A673 (cell line): ENCODE data around the gene MRPS22. TPM values are rescaled to one million over a fixed set of nuclear protein-coding genes. Genes with fewer than 3 reads are reported as not detected.

Experiments used
- BruUV-seq: library from RNA; stranded (reverse); fragments of 400-500 nt; replicated peaks from 2 replicates; lab custom pipeline; 2021; lab: Mats Ljungman, UMichigan
- CTCF ChIA-PET: fragments of 300-600 bp; sonication (Branson Sonifier 250); formaldehyde crosslinking; loops from one replicate; lab custom pipeline; 2022; ENCODE audit warnings: antibody characterized with exemption; lab: Charles Lee
- POLR2A ChIA-PET: fragments of 300-600 bp; sonication (Branson Sonifier 250); formaldehyde crosslinking; loops from one replicate; lab custom pipeline; 2022; ENCODE audit warnings: antibody characterized with exemption; ENCODE audit not compliant: low non-redundant PET; lab: Charles Lee
- DNase-seq: peaks from one replicate; pipeline ENCODE4 v3.0.0-alpha.2; 2015; ENCODE audit warnings: low spot score
- H3K27ac ChIP-seq: fragments of 200-600 bp; sonication (generic); 2 replicates; pipeline ENCODE4 v1.5.1; 2016; ENCODE audit warnings: mixed run types, low read depth, mild to moderate bottlenecking, mixed read lengths, antibody characterized with exemption, low read length; ENCODE audit not compliant: poor library complexity, severe bottlenecking
- H3K27me3 ChIP-seq: fragments of 200-600 bp; sonication (generic); replicated peaks from 2 replicates; pipeline ENCODE4 v1.6.1; 2017; ENCODE audit warnings: mixed run types, low read depth, mild to moderate bottlenecking, mixed read lengths, antibody characterized with exemption, low read length; ENCODE audit not compliant: insufficient read depth, poor library complexity
- H3K36me3 ChIP-seq: fragments of 200-600 bp; sonication (generic); 2 replicates; pipeline ENCODE4 v1.6.1; 2016; ENCODE audit warnings: mixed run types, mild to moderate bottlenecking, mixed read lengths, antibody characterized with exemption, low read length; ENCODE audit not compliant: insufficient read depth, poor library complexity, severe bottlenecking
- H3K4me1 ChIP-seq: fragments of 200-600 bp; sonication (generic); 2 replicates; pipeline ENCODE4 v1.6.1; 2017; ENCODE audit warnings: mixed run types, mild to moderate bottlenecking, mixed read lengths, antibody characterized with exemption, low read length; ENCODE audit not compliant: insufficient read depth, poor library complexity, severe bottlenecking
- H3K4me3 ChIP-seq: fragments of 200-600 bp; sonication (generic); 2 replicates; pipeline ENCODE4 v1.5.1; 2016; ENCODE audit warnings: low read depth, mixed run types, mild to moderate bottlenecking, mixed read lengths, low read length; ENCODE audit not compliant: poor library complexity, severe bottlenecking
- H3K9me3 ChIP-seq: fragments of 200-600 bp; sonication (generic); 2 replicates; pipeline ENCODE4 v1.6.1; 2016; ENCODE audit warnings: mixed run types, low read depth, mild to moderate bottlenecking, mixed read lengths, antibody characterized with exemption, low read length; ENCODE audit not compliant: poor library complexity, severe bottlenecking
- CTCF ChIP-seq: fragments of 300-800, 200-600 bp; sonication (generic); conservative IDR thresholded peaks from 2 replicates; pipeline ENCODE4 v1.5.1; 2017; ENCODE audit warnings: low read depth, mild to moderate bottlenecking, antibody characterized with exemption, low read length, moderate library complexity, mixed read lengths
- EZH2 ChIP-seq: fragments of 200-600 bp; sonication (generic); IDR thresholded peaks from 2 replicates; pipeline ENCODE4 v1.6.1; 2017; ENCODE audit warnings: borderline replicate concordance, low read depth, mild to moderate bottlenecking, mixed read lengths, antibody characterized with exemption, low read length; ENCODE audit not compliant: poor library complexity, severe bottlenecking
- intact Hi-C: fragments of 100-400 bp; cut with micrococcal nuclease; formaldehyde crosslinking; loops from one replicate; pipeline ENCODE4 v1.10.0; 2022; ENCODE audit not compliant: unreplicated experiment
- total RNA-seq: library from RNA; stranded (reverse); gene quantifications from 2 replicates; pipeline ENCODE4 v1.2.3, GENCODE V29; 2021

The MRPS22 gene
- total RNA-seq, 1 experiment from 2014 or later = 61.9 TPM

- intact Hi-C loops = no loop called here
- Histone ChIP-seq H3K4me3 (no peak overlapping the region), H3K36me3 (no peaks in the 10 kb centered on the region), H3K27me3 (no peaks in the 10 kb centered on the region), H3K27ac (no peak overlapping the region), H3K4me1 (peaks cover 5% of the 10 kb centered on the region), H3K9me3 (no peaks in the 10 kb centered on the region)
- POLR2A ChIA-PET = no interaction called here
- TF ChIP-seq CTCF = no peak
- no peak for TF ChIP-seq EZH2
- BruUV-seq = no TSS peak
- CTCF ChIA-PET = no interaction called here
- no peak for DNase-seq
Observed at GRCh38 chr3:139342054-139342453, 1.8 kb upstream of the MRPS22 start.

- H3K4me1 ChIP-seq = peaks cover 5% of the 10 kb centered on the region
- no peak for DNase-seq
- no TSS peak for BruUV-seq
Observed at GRCh38 chr3:139346771-139347170, 3.0 kb downstream of the MRPS22 start.

DNA sequence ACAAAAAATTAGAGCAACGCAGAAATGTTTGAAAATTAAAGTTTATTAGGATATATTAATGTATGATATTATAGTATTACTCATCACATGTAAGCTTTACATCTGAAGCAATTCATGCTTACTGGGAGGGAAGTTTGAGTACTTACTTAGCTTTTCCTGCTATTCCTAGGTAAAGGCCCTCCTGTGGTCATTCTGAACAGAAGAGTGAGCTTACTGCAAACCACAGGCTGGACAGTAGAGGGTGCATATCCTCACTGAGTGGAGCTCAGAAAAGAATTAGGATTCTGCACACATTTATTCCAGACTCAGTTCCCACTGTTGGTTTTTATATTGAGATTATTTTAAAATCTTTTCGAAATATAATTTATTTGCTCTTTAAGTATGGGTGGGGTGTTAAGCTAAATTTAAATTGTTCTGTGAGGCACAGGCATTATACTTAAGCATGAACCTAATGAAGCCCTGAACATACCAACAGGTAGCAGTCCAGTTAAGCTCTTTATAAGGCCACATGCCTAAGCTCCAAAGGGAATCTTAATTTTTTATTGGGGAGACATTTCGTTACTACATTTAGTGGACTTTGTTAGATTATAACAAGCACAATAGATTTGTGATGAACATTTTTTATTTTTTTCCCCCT is 10.2 kb downstream of the MRPS22 start:
- ChIA-PET POLR2A (no interaction called here), CTCF (interaction anchor here (0.5 to 1.8 kb wide), 6 partner anchors 9 to 418 kb away, joined by 3 to 4 read pairs (median 4); no protein-coding TSS in a partner anchor)
- TF ChIP-seq CTCF (peak; percentile 68), EZH2 (no peak)
- Histone ChIP-seq H3K9me3 (no peaks in the 10 kb centered on the region), H3K27me3 (no peaks in the 10 kb centered on the region), H3K4me3 (no peak overlapping the region), H3K27ac (no peak overlapping the region), H3K36me3 (peaks cover 86% of the 10 kb centered on the region), H3K4me1 (no peaks in the 10 kb centered on the region)
- BruUV-seq = no TSS peak
- DNase-seq = peak; percentile 58
- intact Hi-C loops = no loop called here

More at GRCh38 chr3:139346771-139347170, 3.0 kb downstream of the MRPS22 start:
- TF ChIP-seq EZH2 (no peak), CTCF (no peak)
- intact Hi-C loops = no loop called here
- Histone ChIP-seq H3K27ac (no peak overlapping the region), H3K36me3 (peaks cover 32% of the 10 kb centered on the region), H3K9me3 (no peaks in the 10 kb centered on the region), H3K27me3 (no peaks in the 10 kb centered on the region), H3K4me3 (no peak overlapping the region)
- POLR2A ChIA-PET = no interaction called here
- CTCF ChIA-PET = no interaction called here
